Measurements from ENCODE around the gene MICAL2.
A peak's percentile ranks its signal among the peaks of the same experiment; 100 is the strongest.

MICAL2 gene

GRCh38 chr11:12089473-12089872 lies 20.9 kb upstream of the MICAL2 start:
- ATAC-seq = no peak
- TF ChIP-seq ZFP3 (CRISPR knock-in tag; IDR thresholded peaks at IDR 0.05) (no peak), GLIS3 (CRISPR knock-in tag; IDR thresholded peaks at IDR 0.05) (no peak), ZNF8 (CRISPR knock-in tag; IDR thresholded peaks at IDR 0.05) (no peak), TOX (CRISPR knock-in tag; IDR thresholded peaks at IDR 0.05; ENCODE audit: borderline replicate concordance) (no peak), RARB (CRISPR knock-in tag; IDR thresholded peaks at IDR 0.05) (no peak), OSR1 (CRISPR knock-in tag; IDR thresholded peaks at IDR 0.05) (no peak), POU6F1 (CRISPR knock-in tag; IDR thresholded peaks at IDR 0.05; ENCODE audit: borderline replicate concordance, low read depth) (no peak), SNAI2 (CRISPR knock-in tag; IDR thresholded peaks at IDR 0.05) (no peak), ZFP30 (CRISPR knock-in tag; IDR thresholded peaks at IDR 0.05) (no peak), ZC3H10 (CRISPR knock-in tag; IDR thresholded peaks at IDR 0.05) (no peak), ZNF565 (CRISPR knock-in tag; conservative IDR thresholded peaks at IDR 0.05; ENCODE audit: low read depth) (no peak), ARNTL (CRISPR knock-in tag; IDR thresholded peaks at IDR 0.05; ENCODE audit: borderline replicate concordance, low read depth) (no peak)
- TF ChIP-seq, protein P1, sequence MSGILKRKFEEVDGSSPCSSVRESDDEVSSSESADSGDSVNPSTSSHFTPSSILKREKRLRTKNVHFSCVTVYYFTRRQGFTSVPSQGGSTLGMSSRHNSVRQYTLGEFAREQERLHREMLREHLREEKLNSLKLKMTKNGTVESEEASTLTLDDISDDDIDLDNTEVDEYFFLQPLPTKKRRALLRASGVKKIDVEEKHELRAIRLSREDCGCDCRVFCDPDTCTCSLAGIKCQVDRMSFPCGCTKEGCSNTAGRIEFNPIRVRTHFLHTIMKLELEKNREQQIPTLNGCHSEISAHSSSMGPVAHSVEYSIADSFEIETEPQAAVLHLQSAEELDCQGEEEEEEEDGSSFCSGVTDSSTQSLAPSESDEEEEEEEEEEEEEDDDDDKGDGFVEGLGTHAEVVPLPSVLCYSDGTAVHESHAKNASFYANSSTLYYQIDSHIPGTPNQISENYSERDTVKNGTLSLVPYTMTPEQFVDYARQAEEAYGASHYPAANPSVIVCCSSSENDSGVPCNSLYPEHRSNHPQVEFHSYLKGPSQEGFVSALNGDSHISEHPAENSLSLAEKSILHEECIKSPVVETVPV (CRISPR knock-in tag; IDR thresholded peaks at IDR 0.05) = no peak
- TF ChIP-seq, protein P2, sequence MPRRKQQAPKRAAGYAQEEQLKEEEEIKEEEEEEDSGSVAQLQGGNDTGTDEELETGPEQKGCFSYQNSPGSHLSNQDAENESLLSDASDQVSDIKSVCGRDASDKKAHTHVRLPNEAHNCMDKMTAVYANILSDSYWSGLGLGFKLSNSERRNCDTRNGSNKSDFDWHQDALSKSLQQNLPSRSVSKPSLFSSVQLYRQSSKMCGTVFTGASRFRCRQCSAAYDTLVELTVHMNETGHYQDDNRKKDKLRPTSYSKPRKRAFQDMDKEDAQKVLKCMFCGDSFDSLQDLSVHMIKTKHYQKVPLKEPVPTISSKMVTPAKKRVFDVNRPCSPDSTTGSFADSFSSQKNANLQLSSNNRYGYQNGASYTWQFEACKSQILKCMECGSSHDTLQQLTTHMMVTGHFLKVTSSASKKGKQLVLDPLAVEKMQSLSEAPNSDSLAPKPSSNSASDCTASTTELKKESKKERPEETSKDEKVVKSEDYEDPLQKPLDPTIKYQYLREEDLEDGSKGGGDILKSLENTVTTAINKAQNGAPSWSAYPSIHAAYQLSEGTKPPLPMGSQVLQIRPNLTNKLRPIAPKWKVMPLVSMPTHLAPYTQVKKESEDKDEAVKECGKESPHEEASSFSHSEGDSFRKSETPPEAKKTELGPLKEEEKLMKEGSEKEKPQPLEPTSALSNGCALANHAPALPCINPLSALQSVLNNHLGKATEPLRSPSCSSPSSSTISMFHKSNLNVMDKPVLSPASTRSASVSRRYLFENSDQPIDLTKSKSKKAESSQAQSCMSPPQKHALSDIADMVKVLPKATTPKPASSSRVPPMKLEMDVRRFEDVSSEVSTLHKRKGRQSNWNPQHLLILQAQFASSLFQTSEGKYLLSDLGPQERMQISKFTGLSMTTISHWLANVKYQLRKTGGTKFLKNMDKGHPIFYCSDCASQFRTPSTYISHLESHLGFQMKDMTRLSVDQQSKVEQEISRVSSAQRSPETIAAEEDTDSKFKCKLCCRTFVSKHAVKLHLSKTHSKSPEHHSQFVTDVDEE (CRISPR knock-in tag; IDR thresholded peaks at IDR 0.05) = no peak
- TF ChIP-seq, protein P3, sequence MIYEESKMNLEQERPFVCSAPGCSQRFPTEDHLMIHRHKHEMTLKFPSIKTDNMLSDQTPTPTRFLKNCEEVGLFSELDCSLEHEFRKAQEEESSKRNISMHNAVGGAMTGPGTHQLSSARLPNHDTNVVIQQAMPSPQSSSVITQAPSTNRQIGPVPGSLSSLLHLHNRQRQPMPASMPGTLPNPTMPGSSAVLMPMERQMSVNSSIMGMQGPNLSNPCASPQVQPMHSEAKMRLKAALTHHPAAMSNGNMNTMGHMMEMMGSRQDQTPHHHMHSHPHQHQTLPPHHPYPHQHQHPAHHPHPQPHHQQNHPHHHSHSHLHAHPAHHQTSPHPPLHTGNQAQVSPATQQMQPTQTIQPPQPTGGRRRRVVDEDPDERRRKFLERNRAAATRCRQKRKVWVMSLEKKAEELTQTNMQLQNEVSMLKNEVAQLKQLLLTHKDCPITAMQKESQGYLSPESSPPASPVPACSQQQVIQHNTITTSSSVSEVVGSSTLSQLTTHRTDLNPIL (CRISPR knock-in tag; IDR thresholded peaks at IDR 0.05; ENCODE audit: low read depth) = no peak

GRCh38 chr11:12090061-12090591 lies 20.3 kb upstream of the MICAL2 start:
- TF ChIP-seq, protein P1 (CRISPR knock-in tag; IDR thresholded peaks at IDR 0.05) = no peak
- TF ChIP-seq TOX (CRISPR knock-in tag; IDR thresholded peaks at IDR 0.05; ENCODE audit: borderline replicate concordance) (no peak), ARNTL (CRISPR knock-in tag; IDR thresholded peaks at IDR 0.05; ENCODE audit: borderline replicate concordance, low read depth) (no peak), ZNF8 (CRISPR knock-in tag; IDR thresholded peaks at IDR 0.05) (no peak), ZFP3 (CRISPR knock-in tag; IDR thresholded peaks at IDR 0.05) (no peak), TCF4 (CRISPR knock-in tag; IDR thresholded peaks at IDR 0.05; ENCODE audit: borderline replicate concordance) (no peak), PATZ1 (CRISPR knock-in tag; IDR thresholded peaks at IDR 0.05; ENCODE audit: borderline replicate concordance) (no peak), RARB (CRISPR knock-in tag; IDR thresholded peaks at IDR 0.05) (no peak), OSR1 (CRISPR knock-in tag; IDR thresholded peaks at IDR 0.05) (no peak)
- peak; percentile 7; the same call in 2 of the 3 replicates for ATAC-seq

DNA sequence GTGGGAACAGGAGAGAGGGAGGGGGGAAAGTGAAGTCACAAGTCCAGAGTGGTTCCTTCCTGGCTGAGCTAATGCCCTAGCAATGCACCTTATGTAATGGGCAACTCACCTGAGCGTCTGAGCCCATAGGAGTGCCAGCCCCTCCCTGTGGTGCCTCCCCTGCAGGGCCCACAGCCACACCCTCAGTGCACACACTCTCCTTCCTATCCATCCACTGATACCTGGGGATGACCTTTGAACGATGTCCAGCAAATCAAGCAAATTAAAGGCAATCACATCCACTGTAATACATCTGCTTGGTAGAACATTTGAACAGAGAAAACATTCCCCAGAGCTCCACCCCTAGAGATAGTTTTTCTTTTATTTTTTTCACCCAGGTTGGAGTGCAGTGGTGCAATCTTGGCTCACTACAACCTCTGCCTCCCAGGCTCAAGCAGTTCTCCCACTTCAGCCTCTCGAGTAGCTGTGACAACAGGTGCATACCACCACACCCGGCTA lies 19.6 kb upstream of the MICAL2 start:
- TF ChIP-seq ZNF565 (CRISPR knock-in tag; conservative IDR thresholded peaks at IDR 0.05; ENCODE audit: low read depth) (no peak), BACH2 (CRISPR knock-in tag; IDR thresholded peaks at IDR 0.05; ENCODE audit: borderline replicate concordance) (no peak), ZFP30 (CRISPR knock-in tag; IDR thresholded peaks at IDR 0.05) (no peak), PATZ1 (CRISPR knock-in tag; IDR thresholded peaks at IDR 0.05; ENCODE audit: borderline replicate concordance) (no peak), GLIS3 (CRISPR knock-in tag; IDR thresholded peaks at IDR 0.05) (no peak), PPARA (CRISPR knock-in tag; IDR thresholded peaks at IDR 0.05; ENCODE audit: borderline replicate concordance) (no peak), ZNF8 (CRISPR knock-in tag; IDR thresholded peaks at IDR 0.05) (no peak), OSR1 (CRISPR knock-in tag; IDR thresholded peaks at IDR 0.05) (no peak), ISL1 (CRISPR knock-in tag; IDR thresholded peaks at IDR 0.05) (no peak), CSDC2 (CRISPR knock-in tag; IDR thresholded peaks at IDR 0.05) (no peak), SNAI2 (CRISPR knock-in tag; IDR thresholded peaks at IDR 0.05) (no peak), ZC3H10 (CRISPR knock-in tag; IDR thresholded peaks at IDR 0.05) (no peak)
- TF ChIP-seq, protein P1 (CRISPR knock-in tag; IDR thresholded peaks at IDR 0.05) = no peak

More for the DNA sequence above, 19.6 kb upstream of the MICAL2 start:
- ATAC-seq = no peak
